ENCODE results near the gene LMX1A. TPM values are rescaled to one million over a fixed set of nuclear protein-coding genes. Genes with fewer than 3 reads are reported as not detected.
A peak's percentile ranks its signal among the peaks of the same experiment; 100 is the strongest.

LMX1A gene
- total and polyA plus RNA-seq, 8 donors: not detected

- ATAC-seq: no peak
- no peak overlapping the region for H3K4me3 ChIP-seq
- H3K36me3 ChIP-seq: no peaks in the 10 kb centered on the region
- DNase-seq: no peak
- peaks cover 6 to 95% of the 10 kb centered on the region in 2 donors for H3K27me3 ChIP-seq
- H3K4me1 ChIP-seq: peaks cover 0 to 12% of the 10 kb centered on the region in 2 donors
- H3K27ac ChIP-seq: no peak overlapping the region
- intact Hi-C loops (cut with DNase I): no loop called here
- no peaks in the 10 kb centered on the region for H3K9me3 ChIP-seq
- TF ChIP-seq CTCF (IDR thresholded peaks at IDR 0.05): no peak
Observed at GRCh38 chr1:165395901-165396300, 39.4 kb upstream of the LMX1A start.

- no peaks in the 10 kb centered on the region for H3K36me3 ChIP-seq
- H3K27me3 ChIP-seq: peaks cover 7 to 95% of the 10 kb centered on the region in 2 donors
- H3K4me1 ChIP-seq: peaks cover 0 to 12% of the 10 kb centered on the region in 2 donors
- no peak for ATAC-seq
- intact Hi-C loops (cut with DNase I): no loop called here
- DNase-seq: no peak
- no peak overlapping the region for H3K27ac ChIP-seq
- TF ChIP-seq CTCF (IDR thresholded peaks at IDR 0.05): no peak
- no peaks in the 10 kb centered on the region for H3K9me3 ChIP-seq
- no peak overlapping the region for H3K4me3 ChIP-seq
Observed at GRCh38 chr1:165395478-165395877, 39.0 kb upstream of the LMX1A start.

- Histone ChIP-seq H3K9me3 (no peaks in the 10 kb centered on the region), H3K27ac (no peak overlapping the region), H3K4me1 (peaks cover 0 to 12% of the 10 kb centered on the region in 2 donors), H3K27me3 (peaks cover 20 to 96% of the 10 kb centered on the region in 2 donors), H3K4me3 (no peak overlapping the region), H3K36me3 (no peaks in the 10 kb centered on the region)
- DNase-seq: peak; percentile 64 to 92 (median 88)
- intact Hi-C loops (cut with DNase I): loop anchor here in 1 of 2 donors (5.0 kb wide), 1 partner anchor 519 kb away; no protein-coding TSS in a partner anchor
- peak; percentile 88 to 94 for TF ChIP-seq CTCF (IDR thresholded peaks at IDR 0.05)
- ATAC-seq: peak; percentile 99
Observed at GRCh38 chr1:165392634-165393571, 36.4 kb upstream of the LMX1A start.

GRCh38 chr1:165389609-165390008 lies 33.1 kb upstream of the LMX1A start:
- TF ChIP-seq CTCF (IDR thresholded peaks at IDR 0.05): no peak
- DNase-seq: no peak
- Histone ChIP-seq H3K9me3 (no peaks in the 10 kb centered on the region), H3K27ac (no peak overlapping the region), H3K36me3 (no peaks in the 10 kb centered on the region), H3K27me3 (peaks cover 20 to 90% of the 10 kb centered on the region in 2 donors), H3K4me1 (peaks cover 0 to 12% of the 10 kb centered on the region in 2 donors), H3K4me3 (no peak overlapping the region)
- ATAC-seq: no peak
- intact Hi-C loops (cut with DNase I): loop anchor here in 1 of 2 donors (5.0 kb wide), 1 partner anchor 523 kb away; no protein-coding TSS in a partner anchor

- Histone ChIP-seq H3K9me3 (no peaks in the 10 kb centered on the region), H3K4me3 (no peak overlapping the region), H3K4me1 (peaks cover 0 to 6% of the 10 kb centered on the region in 2 donors), H3K36me3 (no peaks in the 10 kb centered on the region), H3K27me3 (peaks cover 20 to 82% of the 10 kb centered on the region in 2 donors), H3K27ac (no peak overlapping the region)
- intact Hi-C loops (cut with DNase I): no loop called here
- DNase-seq (no peak), ATAC-seq (no peak)
- no peak for TF ChIP-seq CTCF (IDR thresholded peaks at IDR 0.05)
Observed at GRCh38 chr1:165387961-165388360, 31.4 kb upstream of the LMX1A start.

Measured in left lung (tissue), 10 donors.